SK-N-SH (cell line): Measurements from ENCODE around the gene SPAG5. TPM values are rescaled to one million over a fixed set of nuclear protein-coding genes. Genes with fewer than 3 reads are reported as not detected.

ENCODE experiments used
- CTCF ChIA-PET: fragments of 300-600, 350-600 bp; formaldehyde crosslinking; extraction: SDS; loops from one replicate; lab custom pipeline; 2021; lab: Yijun Ruan, JAX
- POLR2A ChIA-PET: fragments of 350-600 bp; sonication (Branson Sonifier 250); formaldehyde crosslinking; extraction: SDS; loops from one replicate; lab custom pipeline; 2020; ENCODE audit warnings: antibody characterized with exemption, inconsistent platforms; lab: Yijun Ruan, JAX
- DNase-seq: peaks from one replicate; pipeline ENCODE4 v3.0.0; 2012
- H2AFZ ChIP-seq: fragments of 200-600 bp; sonication (generic); 2 replicates; pipeline ENCODE4 v1.8.1; 2016; ENCODE audit warnings: antibody characterized with exemption, mild to moderate bottlenecking, low read depth
- H3F3A ChIP-seq: fragments of 200-600 bp; sonication (generic); replicated peaks from 2 replicates; pipeline ENCODE3; 2016; ENCODE audit warnings: antibody characterized with exemption, mild to moderate bottlenecking; ENCODE audit not compliant: insufficient read depth
- H3K27ac ChIP-seq, 2 experiments: fragments of 200-500 bp in 1 of 2; fragments of 200-600 bp in 1 of 2; sonication (Bioruptor generic) in 1 of 2; sonication (generic), shearing (Covaris generic) in 1 of 2; 2 replicates each; pipeline versions ENCODE4 v1.5.1 to v1.6.1; 2014 to 2016; ENCODE audit warnings: low read depth in 2 of 2, inconsistent platforms in 1 of 2, low read length in 1 of 2, mild to moderate bottlenecking in 1 of 2, mixed read lengths in 1 of 2
- H3K27me3 ChIP-seq: fragments of 200-600 bp; sonication (generic), shearing (Covaris generic); 2 replicates; pipeline ENCODE4 v1.6.1; 2016; ENCODE audit warnings: mixed run types; ENCODE audit not compliant: insufficient read depth
- H3K36me3 ChIP-seq, 2 experiments: fragments of 200-500 bp in 1 of 2; fragments of 200-600 bp in 1 of 2; sonication (Bioruptor generic) in 1 of 2; sonication (generic) in 1 of 2; replicated peaks in 1 of 2; 2 replicates each; pipeline versions ENCODE3 to v1.5.1; 2014 to 2016; ENCODE audit warnings: low read length in 1 of 2, mild to moderate bottlenecking in 1 of 2; ENCODE audit not compliant: insufficient read depth in 2 of 2, control insufficient read depth in 1 of 2
- H3K4me1 ChIP-seq, 2 experiments: fragments of 200-500 bp in 1 of 2; fragments of 200-600 bp in 1 of 2; sonication (Bioruptor generic) in 1 of 2; sonication (generic), shearing (Covaris generic) in 1 of 2; 2 replicates each; pipeline versions ENCODE4 v1.5.1 to v1.6.1; 2014 to 2016; ENCODE audit warnings: low read depth in 1 of 2, low read length in 1 of 2, mixed run types in 1 of 2; ENCODE audit not compliant: insufficient read depth in 2 of 2, control insufficient read depth in 1 of 2
- H3K4me2 ChIP-seq: fragments of 200-600 bp; sonication (generic), shearing (Covaris generic); 2 replicates; pipeline ENCODE4 v1.6.1; 2017; ENCODE audit warnings: mixed run types
- H3K4me3 ChIP-seq, 2 experiments: fragments of 200-500 bp in 1 of 2; fragments of 200-600 bp in 1 of 2; sonication (Bioruptor generic) in 1 of 2; sonication (generic), shearing (Covaris generic) in 1 of 2; 2 replicates each; pipeline versions ENCODE4 v1.5.1 to v1.8.1; 2014 to 2016; ENCODE audit warnings: low read depth in 2 of 2, inconsistent platforms in 1 of 2, low read length in 1 of 2, mild to moderate bottlenecking in 1 of 2, mixed read lengths in 1 of 2, moderate library complexity in 1 of 2
- H3K79me2 ChIP-seq: fragments of 200-600 bp; sonication (generic); 2 replicates; pipeline ENCODE4 v1.8.1; 2017; ENCODE audit warnings: mild to moderate bottlenecking; ENCODE audit not compliant: insufficient read depth
- H3K9ac ChIP-seq: fragments of 200-600 bp; sonication (generic); 2 replicates; pipeline ENCODE4 v1.6.1; 2017; ENCODE audit warnings: mixed run types
- H3K9me2 ChIP-seq: fragments of 200-600 bp; sonication (generic); 2 replicates; pipeline ENCODE4 v1.6.1; 2017; ENCODE audit warnings: mixed run types
- H3K9me3 ChIP-seq: fragments of 200-600 bp; sonication (generic); 2 replicates; pipeline ENCODE4 v1.6.1; 2017; ENCODE audit warnings: mixed run types, mild to moderate bottlenecking, moderate library complexity
- H4K20me1 ChIP-seq: fragments of 200-600 bp; sonication (generic); 2 replicates; pipeline ENCODE4 v1.6.1; 2017; ENCODE audit warnings: mild to moderate bottlenecking, mixed run types; ENCODE audit not compliant: insufficient read depth
- CTCF ChIP-seq: fragments of 200-600 bp; sonication (generic); IDR thresholded peaks from 2 replicates; pipeline ENCODE4 v1.6.1; 2017; ENCODE audit warnings: antibody characterized with exemption, mild to moderate bottlenecking, moderate library complexity
- ELF1 ChIP-seq: IDR thresholded peaks from 2 replicates; pipeline ENCODE4 v1.4.0; 2012
- FOSL2 ChIP-seq: IDR thresholded peaks from 2 replicates; pipeline ENCODE4 v1.4.0; 2012; ENCODE audit warnings: low read depth, mild to moderate bottlenecking, moderate library complexity, borderline replicate concordance
- GATA2 ChIP-seq: sonication (generic); formaldehyde crosslinking; IDR thresholded peaks from 2 replicates; pipeline ENCODE4 v1.5.0; 2020; ENCODE audit warnings: mild to moderate bottlenecking, missing genetic modification reagents
- MXI1 ChIP-seq: IDR thresholded peaks from 2 replicates; pipeline ENCODE4 v1.6.1; 2012; ENCODE audit warnings: mild to moderate bottlenecking, low read depth, low read length, improper control_type of control experiment
- NFIC ChIP-seq: IDR thresholded peaks from 2 replicates; pipeline ENCODE4 v1.4.0; 2012; ENCODE audit warnings: borderline replicate concordance
- REST ChIP-seq: IDR thresholded peaks from 2 replicates; pipeline ENCODE4 v1.6.1; 2012; ENCODE audit warnings: mild to moderate bottlenecking, low read depth, low read length, moderate library complexity
- SMC3 ChIP-seq: IDR thresholded peaks from 2 replicates; pipeline ENCODE4 v1.6.1; 2012; ENCODE audit warnings: low read depth, low read length, improper control_type of control experiment
- TEAD4 ChIP-seq: IDR thresholded peaks from 2 replicates; pipeline ENCODE4 v1.4.0; 2012; ENCODE audit warnings: mild to moderate bottlenecking, borderline replicate concordance; ENCODE audit not compliant: insufficient read depth
- USF1 ChIP-seq: IDR thresholded peaks from 2 replicates; pipeline ENCODE4 v1.4.0; 2012; ENCODE audit warnings: low read depth, borderline replicate concordance
- YY1 ChIP-seq: IDR thresholded peaks from 2 replicates; pipeline ENCODE4 v1.4.0; 2012; ENCODE audit warnings: low read depth, mild to moderate bottlenecking
- WGBS: methylation state at CpG from one replicate; pipeline ENCODE4 v1.1.6; 2017; ENCODE audit warnings: low lambda C conversion rate; 5-methylcytosine and 5-hydroxymethylcytosine counted together
- polyA plus RNA-seq, 3 experiments: library from polyadenylated mRNA; depleted of rRNA; stranded (reverse); fragments of >200 nt; gene quantifications; 2 replicates each; pipeline ENCODE4 v1.2.3, GENCODE V29; 2012

SPAG5 gene
- polyA plus RNA-seq, 1 of the 3 experiments (the other 2 are of a cell fraction), result 36.5 TPM

- TF ChIP-seq REST, result no peak
- TF ChIP-seq GATA2 (CRISPR knock-in tag), result no peak
- TF ChIP-seq FOSL2, result no peak
These were observed 31.2 kb downstream of the SPAG5 start (continued) for GRCh38 chr17:28567604-28568003.

GRCh38 chr17:28563475-28563874 lies 35.4 kb downstream of the SPAG5 start:
- Histone ChIP-seq H3K4me1 (peaks cover 0 to 2% of the 10 kb centered on the region in 2 experiments; a peak in 1 of 4 replicates), H3K9me3 (no peaks in the 10 kb centered on the region), H3K27me3 (no peaks in the 10 kb centered on the region)
- POLR2A ChIA-PET, result no interaction called here
- no peak for DNase-seq
- TF ChIP-seq CTCF (no peak), MXI1 (no peak), ELF1 (peak; percentile 88), YY1 (no peak), NFIC (peak; percentile 75), FOSL2 (no peak), USF1 (no peak), SMC3 (no peak), TEAD4 (0 out of 2 replicates have a peak, but pooled peaks have one; percentile 20)
- TF ChIP-seq, all 33 proteins: peak for 3
- no peak overlapping the region for H2AFZ ChIP-seq
- no peaks in the 10 kb centered on the region for H4K20me1 ChIP-seq
- peaks cover 34% of the 10 kb centered on the region for H3K79me2 ChIP-seq
- no peak overlapping the region for H3K4me2 ChIP-seq
- H3K9me2 ChIP-seq, result no peaks in the 10 kb centered on the region
- WGBS, result 100% methylated on average over 3 of the region's 3 CpGs
- H3K27ac ChIP-seq, result no peak overlapping the region
- no peaks in the 10 kb centered on the region for H3F3A ChIP-seq
- no peak overlapping the region for H3K9ac ChIP-seq
- H3K36me3 ChIP-seq, result peaks cover 16 to 23% of the 10 kb centered on the region in 2 experiments
- CTCF ChIA-PET, result interaction anchor here (1.9 kb wide), 1 partner anchor 15 kb away, joined by 4 read pairs; no protein-coding TSS in a partner anchor
- no peak overlapping the region for H3K4me3 ChIP-seq
